ENCODE results near the gene NRXN3. TPM values are rescaled to one million over a fixed set of nuclear protein-coding genes. Genes with fewer than 3 reads are reported as not detected.

NRXN3 gene
- total RNA-seq, 1 donor from 2014 or later = 38.1 TPM

DNA sequence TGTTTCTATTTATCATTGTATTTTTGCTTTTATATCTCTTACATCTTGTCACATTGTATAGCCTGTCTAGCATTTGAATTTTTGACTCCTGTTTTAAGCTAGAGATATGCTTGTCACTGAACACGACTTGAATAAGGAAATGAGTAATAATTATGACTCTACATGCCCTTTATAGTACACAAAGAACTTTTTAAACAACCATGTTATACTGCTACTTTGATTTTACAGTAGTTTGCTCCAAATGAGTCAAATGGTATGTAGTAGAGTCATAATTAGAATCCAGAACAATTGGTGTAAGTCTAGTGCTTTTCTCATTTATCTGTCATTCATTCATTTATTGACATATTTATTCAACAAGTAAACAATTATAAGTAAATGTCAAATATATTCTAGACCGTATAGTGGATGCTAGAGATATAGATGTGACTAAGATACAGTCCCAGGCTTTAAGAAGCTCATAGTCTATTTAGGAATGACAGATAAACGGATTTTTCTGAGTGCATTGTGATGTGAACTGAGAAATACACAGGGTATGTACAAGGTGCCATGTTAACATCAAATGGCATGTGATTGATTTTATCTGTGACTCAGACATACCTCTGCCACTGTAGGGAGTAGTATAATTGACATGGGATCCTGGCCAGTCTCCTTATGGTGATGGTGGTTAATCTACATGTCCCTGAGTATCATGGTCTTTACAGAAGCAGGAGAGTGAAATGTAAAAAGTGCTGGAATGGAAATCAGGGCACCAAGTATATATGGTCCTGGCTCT is 1241.4 kb downstream of the NRXN3 start:
- intact Hi-C loops (cut with DNase I) = no loop called here
- ATAC-seq (no peak), DNase-seq (ENCODE audit: low spot score) (no peak)

DNA sequence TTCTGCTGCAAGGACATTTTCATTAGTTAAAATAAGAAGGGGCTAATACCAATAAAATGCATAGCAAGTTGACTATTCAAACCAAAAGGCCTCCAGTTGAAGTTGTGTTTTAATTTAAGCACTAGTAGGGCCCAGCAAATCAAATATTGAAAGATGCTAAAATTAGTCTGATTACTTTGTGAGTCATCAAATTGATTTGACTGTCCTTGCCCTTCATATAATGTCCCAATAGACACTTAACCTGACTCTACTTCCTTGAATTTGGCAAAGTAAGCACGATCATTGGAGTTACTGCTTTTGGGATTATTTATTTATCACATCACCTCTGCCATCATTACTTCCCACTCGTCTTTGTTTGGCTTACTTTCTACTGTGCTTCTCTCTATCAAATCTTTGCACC is 1242.6 kb downstream of the NRXN3 start:
- DNase-seq (ENCODE audit: low spot score) (no peak), ATAC-seq (no peak)
- intact Hi-C loops (cut with DNase I) = no loop called here

DNA sequence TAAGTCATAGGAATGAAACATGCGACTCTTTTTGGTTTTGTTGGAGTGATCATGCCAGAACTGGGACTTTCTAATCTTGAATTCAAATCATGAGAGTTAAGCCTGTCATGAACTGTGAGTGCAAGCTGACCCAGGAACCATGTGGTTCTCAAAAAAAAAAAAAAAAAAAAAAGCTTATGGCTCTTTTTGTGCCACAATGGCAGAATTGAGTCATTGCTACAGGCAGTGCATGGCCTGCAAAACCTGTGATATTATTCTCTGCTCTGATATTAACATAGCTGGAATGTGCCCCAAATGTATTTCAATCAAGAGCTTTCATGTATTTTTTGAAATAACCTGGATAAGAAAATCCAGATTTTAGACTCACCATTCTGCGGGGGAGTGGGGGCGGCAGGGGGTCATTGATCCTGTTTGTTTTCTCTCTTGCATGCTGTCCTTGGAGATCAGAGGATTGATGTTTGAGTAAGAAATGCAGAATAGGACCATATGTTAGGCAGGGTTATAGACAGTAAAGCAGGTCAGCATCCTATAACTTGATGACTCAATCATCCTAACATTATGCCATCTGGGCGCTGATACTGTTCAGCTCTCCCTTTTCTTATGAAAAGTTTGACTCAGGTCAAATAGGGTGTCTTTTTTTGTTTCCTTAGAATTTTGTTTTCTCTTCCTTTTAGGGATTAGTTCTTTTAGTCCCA is 1243.7 kb downstream of the NRXN3 start:
- ATAC-seq = no peak
- no peak for DNase-seq (ENCODE audit: low spot score)
- intact Hi-C loops (cut with DNase I) = no loop called here

DNA sequence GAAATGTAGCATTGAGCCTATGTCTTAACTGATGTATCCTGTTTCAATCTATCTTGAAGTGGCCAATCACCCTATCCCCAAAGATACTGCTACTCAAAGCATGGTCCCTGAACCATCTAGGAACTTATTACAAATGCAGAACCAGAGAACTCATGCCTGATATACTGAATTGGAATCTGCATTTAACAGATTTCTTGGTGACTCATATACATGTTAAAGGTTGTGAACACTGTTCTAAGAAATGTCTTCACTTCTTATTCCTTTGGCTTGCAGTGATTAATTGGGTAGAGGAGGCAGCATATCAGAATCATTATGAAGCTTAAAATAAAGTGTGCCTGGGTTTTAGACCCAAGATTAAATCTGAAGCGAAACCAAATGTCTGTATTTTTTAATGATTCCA is 1245.6 kb downstream of the NRXN3 start:
- DNase-seq (ENCODE audit: low spot score) (no peak), ATAC-seq (no peak)
- intact Hi-C loops (cut with DNase I) = no loop called here

DNA sequence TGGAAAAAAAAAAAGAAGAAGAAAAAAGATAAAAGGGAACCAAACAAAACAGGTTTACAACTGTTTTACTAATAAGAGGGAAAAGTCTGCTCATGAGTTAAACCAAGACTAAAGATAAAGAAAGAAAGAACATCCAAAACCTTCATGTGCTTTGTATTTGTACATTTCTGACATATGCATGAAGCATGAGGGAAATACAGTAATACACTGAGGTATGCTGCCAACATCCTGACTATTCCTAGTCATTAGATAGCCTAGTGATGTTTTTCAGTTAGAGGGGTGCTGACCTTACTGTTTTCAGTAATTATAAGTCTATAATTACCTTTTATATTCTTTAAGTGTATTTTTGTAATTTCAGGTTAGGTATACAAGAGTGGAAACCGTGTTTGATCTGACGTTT is 1247.8 kb downstream of the NRXN3 start:
- no peak for ATAC-seq
- intact Hi-C loops (cut with DNase I) = no loop called here
- no peak for DNase-seq (ENCODE audit: low spot score)

DNA sequence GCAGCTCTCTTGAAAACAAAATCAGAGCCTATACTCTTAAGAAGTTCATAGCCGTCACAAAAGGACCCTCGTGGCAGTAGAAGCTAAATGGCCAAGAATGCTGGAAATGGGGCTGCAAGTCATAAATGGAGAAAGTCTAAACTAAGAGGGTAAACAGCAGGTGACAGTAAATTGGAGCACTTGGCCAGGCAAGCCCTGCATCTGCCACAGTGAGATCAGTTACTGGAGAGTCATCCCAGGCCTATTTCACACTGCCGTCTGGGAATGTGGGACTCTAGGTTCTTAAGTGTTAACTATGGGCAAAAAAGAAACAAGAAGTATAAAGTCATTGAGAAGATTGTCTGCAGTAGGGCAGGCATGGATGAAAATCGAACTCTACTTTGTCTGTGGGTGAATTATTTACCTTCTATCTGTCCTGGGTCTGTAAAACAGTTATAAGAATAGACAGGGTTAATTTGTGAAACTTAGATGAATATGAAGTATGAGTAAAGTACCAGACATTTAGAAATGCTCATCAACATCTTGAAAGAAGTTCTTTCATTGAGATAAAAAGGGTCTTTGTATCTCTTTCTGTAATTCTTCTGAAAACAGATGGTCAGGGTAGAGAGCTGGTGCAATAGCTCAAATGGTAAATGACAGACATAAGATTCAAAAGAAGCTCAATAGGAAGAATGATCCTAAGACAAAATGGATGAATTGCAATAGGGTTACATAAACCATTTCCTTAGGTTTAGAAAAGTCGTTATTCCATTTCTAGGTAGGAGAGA is 1248.7 kb downstream of the NRXN3 start:
- intact Hi-C loops (cut with DNase I) = no loop called here
- no peak for DNase-seq (ENCODE audit: low spot score)
- ATAC-seq = no peak

DNA sequence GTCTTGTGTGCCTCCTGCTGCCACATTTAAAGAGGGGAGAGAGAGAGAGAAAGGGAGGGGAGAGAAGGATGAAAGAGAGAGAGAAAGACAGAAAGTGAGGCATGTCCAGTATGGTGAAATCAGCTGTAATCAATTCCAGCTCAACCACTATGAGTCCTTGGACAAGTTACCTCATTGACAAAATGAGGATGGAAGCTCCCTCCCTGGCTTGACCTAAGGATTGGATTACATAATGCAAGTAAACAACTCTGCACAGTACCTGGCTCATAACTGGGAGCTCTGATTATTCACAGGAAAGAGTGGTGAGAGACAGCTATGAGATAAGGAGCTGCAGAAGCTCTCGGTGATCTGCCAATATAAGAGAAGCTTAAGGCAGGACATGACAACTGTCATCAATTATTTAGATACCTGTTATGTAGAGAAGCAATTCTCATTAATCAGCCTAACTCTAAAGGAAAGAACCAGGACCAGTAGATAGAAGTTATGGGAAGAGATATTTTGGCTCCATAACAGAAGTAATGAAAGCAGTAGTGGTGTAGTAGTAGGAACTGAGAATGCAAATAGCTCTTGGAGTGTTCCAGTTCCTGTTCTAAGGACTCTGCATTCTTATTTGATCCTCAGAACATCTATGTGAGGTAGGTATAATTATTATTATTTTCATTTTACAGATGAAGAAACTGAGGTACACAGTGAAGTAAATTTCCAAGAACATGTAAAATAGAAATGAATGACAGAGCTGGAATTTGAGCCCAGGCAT is 1249.6 kb downstream of the NRXN3 start:
- DNase-seq (ENCODE audit: low spot score) (no peak), ATAC-seq (no peak)
- intact Hi-C loops (cut with DNase I) = no loop called here

DNA sequence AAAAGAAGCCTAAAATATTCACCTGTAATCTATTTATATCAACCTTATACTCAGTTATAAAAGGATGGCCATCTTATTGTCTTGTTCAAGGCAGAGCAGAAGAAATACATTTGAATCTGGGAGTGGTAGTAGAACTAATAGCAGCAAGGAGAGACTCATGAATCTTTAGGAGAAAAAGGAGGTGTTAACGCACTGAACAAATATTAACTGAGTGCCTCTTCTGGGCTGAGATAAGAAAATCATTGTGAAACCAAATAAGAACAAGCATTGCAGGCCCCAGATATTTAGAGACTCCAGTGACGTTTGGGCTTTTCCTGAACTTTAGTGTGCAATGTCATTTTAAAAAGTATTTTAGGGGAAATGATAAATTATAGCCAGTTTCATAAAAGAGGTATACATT is 1250.6 kb downstream of the NRXN3 start:
- intact Hi-C loops (cut with DNase I) = no loop called here
- no peak for DNase-seq (ENCODE audit: low spot score)
- no peak for ATAC-seq

DNA sequence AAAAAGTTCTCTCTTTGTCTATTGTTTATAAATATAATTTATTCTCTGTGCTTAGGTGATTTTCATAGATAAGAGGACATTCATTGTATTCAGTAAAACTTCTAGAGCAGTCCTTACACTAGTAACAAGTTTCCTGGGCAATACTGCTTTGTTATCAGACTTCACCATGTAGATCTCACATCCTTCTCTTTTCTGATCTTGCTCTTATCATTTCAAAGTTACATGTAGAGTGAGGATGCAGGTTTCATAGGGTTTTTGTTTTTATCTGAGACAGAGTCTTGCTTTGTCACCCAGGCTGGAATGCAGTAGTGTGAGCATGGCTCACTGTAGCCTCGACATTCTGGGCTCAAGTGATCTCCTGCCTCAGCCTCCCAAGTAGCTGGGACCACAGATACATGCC is 1251.6 kb downstream of the NRXN3 start:
- no peak for DNase-seq (ENCODE audit: low spot score)
- intact Hi-C loops (cut with DNase I) = no loop called here
- ATAC-seq = no peak

DNA sequence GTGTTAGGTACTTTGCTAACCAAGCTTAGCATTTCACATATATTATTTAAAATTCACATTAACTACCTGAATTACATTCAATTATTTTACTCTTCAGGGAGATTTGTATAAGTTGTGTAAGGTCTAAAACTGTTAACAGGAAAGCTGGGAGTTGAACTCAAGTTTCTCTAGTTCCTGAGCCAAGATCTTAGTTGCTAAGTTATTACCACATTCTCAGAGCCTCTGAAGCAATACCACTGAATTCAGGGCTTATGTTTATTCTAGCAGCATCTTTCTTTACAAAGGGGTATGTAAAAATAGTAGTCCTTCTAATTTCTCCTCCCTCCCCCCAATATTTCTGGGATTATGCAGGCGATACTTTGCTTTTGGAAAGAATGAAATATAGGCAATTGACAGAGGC is 1254.3 kb downstream of the NRXN3 start:
- intact Hi-C loops (cut with DNase I) = no loop called here
- no peak for ATAC-seq

DNA sequence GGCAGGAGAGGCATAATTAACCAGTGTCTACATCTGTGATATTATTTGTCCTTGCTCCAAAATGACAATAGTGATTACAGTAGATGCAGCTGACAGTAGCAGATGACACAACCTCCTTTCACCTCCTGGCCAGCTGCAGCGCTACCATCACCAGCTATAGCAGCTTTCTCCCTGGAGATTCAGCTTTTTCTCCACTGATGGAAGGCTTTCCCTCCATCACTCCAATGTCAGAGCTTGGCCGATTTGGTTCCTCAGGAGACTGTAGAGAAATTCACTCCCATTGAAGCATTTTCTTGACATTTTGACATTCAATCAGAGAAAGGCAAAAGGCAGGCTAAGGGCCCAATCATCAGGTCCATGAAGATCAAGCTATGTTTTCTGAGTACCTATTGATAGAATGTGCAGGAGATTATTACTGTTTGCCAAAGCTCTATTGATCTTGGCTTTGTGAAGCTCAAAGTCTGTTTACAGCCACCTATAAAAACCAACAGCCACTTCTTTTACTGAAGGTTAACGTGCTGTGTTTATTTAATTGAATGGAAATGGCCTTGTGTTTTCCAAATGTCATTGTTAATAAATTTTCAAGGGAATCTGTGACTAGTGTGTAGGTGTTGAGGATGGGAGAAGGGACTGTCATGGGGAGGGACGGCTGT is 1256.1 kb downstream of the NRXN3 start:
- intact Hi-C loops (cut with DNase I) = no loop called here
- DNase-seq (ENCODE audit: low spot score) = no peak
- no peak for ATAC-seq

More for the DNA sequence above, 1254.3 kb downstream of the NRXN3 start:
- DNase-seq (ENCODE audit: low spot score) = no peak

DNA sequence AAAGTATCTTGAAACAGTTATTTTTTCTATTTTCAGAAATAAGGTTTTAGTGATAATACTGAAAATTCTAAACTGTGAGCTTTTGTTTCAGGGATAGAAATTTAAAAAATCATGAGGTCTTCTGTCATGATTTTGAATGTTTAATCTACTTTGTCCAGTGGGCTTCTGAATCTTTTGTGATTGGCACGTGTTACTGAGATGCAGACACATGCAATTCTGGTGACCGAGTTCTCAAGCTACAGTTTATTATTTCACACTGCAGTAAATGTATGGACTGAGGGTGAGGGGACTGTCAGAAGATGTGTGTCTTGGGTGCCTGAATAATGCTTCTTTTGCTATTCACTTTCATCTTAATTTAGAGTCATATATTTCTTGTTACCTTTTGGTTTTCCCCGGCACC is 1262.5 kb downstream of the NRXN3 start:
- intact Hi-C loops (cut with DNase I) = no loop called here
- no peak for DNase-seq (ENCODE audit: low spot score)
- no peak for ATAC-seq

DNA sequence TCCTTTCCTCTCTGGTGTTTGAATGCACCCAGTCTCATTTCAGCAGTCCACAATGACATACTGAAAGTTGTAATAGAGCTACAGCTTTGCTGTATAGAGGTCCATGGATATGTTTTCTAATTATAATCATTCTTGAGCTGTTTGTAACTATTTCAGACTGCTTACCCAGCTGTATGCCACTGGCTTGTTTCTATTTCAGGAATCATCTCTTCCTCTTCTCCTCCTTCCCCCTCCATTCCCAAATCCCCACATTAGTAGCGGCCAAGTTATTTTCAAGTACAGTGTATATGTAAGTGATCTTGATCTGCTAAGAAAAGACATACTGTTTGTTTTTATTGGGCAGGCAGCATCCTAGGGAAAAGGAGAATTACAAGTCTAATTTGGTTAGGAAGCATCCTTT is 1266.2 kb downstream of the NRXN3 start:
- intact Hi-C loops (cut with DNase I) = no loop called here
- ATAC-seq (no peak), DNase-seq (ENCODE audit: low spot score) (no peak)

DNA sequence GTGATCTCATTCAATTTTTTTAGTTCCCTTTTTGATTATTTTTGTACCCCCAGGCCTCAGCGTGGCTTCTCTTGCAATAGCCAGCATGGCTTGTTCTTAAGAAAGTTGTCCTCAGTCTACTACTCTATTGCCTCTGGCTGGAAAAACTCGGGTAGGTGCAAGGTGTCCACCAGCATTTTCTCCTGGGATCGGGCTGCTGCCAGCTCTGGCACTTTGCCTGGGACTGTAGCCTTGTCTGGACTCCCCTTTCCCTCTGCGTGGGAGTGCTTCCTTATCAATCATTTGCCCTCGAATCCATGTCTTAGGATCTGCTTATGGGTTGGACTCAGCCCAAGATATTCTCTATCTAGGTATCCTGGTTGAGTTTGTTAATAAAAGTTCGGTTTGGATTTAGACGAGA is 1267.8 kb downstream of the NRXN3 start:
- no peak for DNase-seq (ENCODE audit: low spot score)
- intact Hi-C loops (cut with DNase I) = no loop called here
- no peak for ATAC-seq

DNA sequence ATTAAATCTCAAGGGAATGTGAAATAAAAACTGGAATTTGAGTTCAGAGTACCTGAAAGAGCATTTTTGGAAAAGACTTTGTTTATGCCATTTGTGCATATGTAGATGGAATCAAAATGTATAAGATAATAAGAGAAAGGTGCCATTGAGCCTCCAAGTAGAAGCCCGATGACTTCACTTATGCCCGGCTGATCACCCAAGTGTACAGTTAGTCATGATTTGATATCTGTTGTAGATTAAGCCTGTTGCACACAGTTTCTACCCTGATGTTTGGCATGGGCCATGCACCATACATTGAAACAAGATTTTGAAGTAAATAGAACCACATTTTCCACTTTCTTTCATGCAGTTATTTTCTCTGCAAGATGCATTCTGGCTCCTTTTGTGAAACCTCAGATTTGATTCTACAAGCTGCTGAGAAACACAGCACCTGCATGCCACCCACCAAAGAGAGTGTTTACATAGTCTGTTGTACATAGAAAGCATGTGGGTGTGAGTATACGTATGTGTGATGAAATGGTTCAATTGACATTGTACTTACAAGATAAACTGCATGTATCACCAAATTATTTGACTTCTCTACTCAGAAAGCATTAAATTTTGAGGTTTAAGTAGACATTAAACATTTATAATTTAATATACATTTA is 1268.6 kb downstream of the NRXN3 start:
- intact Hi-C loops (cut with DNase I) = no loop called here
- DNase-seq (ENCODE audit: low spot score) = no peak
- no peak for ATAC-seq

DNA sequence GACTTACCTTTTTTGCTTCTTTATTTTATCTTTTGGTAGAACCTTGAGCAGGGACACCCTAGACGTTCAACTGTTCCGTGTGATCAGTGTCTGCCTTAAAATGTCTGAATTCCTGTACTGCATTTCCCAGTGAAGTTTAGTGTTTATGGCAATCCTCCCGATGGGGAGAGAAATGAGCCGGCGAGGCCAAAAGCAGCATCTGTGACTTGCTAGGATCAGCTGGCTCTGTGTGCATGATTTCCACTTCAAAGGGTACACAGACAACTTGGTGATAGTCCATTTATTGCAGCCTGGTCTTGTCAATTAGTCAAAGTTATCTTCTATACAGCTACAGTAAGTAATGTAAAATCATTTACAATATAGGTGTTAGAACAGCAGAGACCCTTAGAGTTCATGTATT is 1272.6 kb downstream of the NRXN3 start:
- DNase-seq (ENCODE audit: low spot score) = no peak
- ATAC-seq = no peak
- intact Hi-C loops (cut with DNase I) = no loop called here

DNA sequence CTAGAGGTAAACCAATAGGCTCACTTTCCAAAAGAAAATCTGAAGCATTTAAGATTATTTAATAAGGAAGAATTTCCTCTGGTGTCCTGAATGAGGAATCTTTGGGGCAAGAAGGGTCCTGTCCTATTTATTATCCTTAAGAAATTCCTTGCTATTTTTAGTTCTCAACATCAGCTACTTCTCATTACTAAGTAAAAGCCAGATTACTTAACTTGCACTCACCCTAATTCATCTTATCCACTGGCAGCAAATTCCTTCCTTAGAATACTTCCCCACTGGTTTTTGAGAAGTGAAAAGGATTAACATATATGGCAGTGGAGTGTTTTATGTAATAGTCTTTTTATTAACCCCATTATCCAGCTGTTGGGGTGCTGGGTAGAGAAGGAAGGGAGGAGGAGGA is 1273.4 kb downstream of the NRXN3 start:
- ATAC-seq (no peak), DNase-seq (ENCODE audit: low spot score) (no peak)
- intact Hi-C loops (cut with DNase I) = no loop called here

DNA sequence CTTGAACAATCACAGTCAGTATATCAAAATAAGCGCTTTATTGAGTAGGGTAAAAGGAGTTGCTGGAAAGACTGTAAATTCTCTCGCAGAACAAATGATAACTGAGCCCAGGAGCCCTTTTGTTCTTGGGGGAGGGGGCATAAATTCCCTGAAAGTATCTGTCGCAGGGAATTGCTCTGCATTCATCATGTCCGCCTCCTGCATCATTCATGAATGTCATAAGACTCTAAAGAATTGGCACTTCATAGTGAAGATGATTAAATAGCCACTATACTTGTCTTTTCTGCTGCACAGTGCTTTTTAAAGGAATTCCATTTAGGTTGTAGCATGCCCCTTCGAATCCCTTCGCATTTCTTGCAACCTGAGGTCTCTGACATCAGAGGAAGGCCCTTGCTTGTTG is 1278.8 kb downstream of the NRXN3 start:
- no peak for ATAC-seq
- intact Hi-C loops (cut with DNase I) = no loop called here

DNA sequence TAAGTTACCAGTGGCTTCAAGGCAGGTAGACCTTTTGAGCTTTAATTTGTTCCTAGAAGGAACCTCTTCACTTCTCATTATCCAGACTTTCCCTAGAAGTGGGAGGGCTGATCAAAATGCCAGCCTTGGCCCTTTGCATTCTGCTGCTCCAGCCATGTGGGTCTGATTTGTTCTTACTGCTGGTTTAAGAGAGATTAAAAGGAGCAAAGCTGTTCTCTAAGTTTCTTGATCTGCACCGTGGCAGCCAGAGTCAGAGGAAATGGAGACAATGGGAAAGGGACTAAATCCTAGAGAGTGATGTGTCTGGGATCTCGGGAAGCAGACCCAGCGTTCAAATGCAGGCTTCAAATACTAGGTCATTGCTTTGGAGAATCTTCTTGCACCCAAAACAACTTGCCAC is 1281.4 kb downstream of the NRXN3 start:
- ATAC-seq (no peak), DNase-seq (ENCODE audit: low spot score) (no peak)
- intact Hi-C loops (cut with DNase I) = no loop called here

More for the DNA sequence above, 1278.8 kb downstream of the NRXN3 start:
- DNase-seq (ENCODE audit: low spot score) = no peak

All from sciatic nerve (tissue), 2 donors.